HEK293 (cell line): ENCODE measurements around the gene MYADML2.
A peak's percentile ranks its signal among the peaks of the same experiment; 100 is the strongest.

Experiments used
- CTCF ChIA-PET: fragments of 350-600 bp; formaldehyde crosslinking; extraction: SDS; loops from one replicate; lab custom pipeline; 2021; ENCODE audit warnings: antibody characterized with exemption; lab: Yijun Ruan, JAX
- POLR2A ChIA-PET: fragments of 300-600 bp; formaldehyde crosslinking; extraction: SDS; loops from one replicate; lab custom pipeline; 2020; ENCODE audit warnings: antibody characterized with exemption, inconsistent platforms; lab: Yijun Ruan, JAX
- H3K27ac ChIP-seq: fragments of 200-500 bp; sonication (Bioruptor generic); 2 replicates; pipeline ENCODE4 v1.5.1; 2014; ENCODE audit warnings: low read depth, low read length, control low read depth, inconsistent platforms; ENCODE audit errors: extremely low read depth
- H3K36me3 ChIP-seq, 2 experiments: fragments of 200-500 bp in 1 of 2; sonication (Bioruptor generic) in 1 of 2; 1 replicate in 1 of 2; 2 replicates in 1 of 2; pipeline ENCODE4 v1.5.1; 2014 to 2017; ENCODE audit warnings: inconsistent platforms in 2 of 2, low read length in 2 of 2; ENCODE audit not compliant: control insufficient read depth in 2 of 2, insufficient read depth in 1 of 2
- H3K4me1 ChIP-seq: fragments of 200-500 bp; sonication (Bioruptor generic); 2 replicates; pipeline ENCODE4 v1.5.1; 2014; ENCODE audit warnings: mild to moderate bottlenecking, low read length, inconsistent platforms; ENCODE audit not compliant: control insufficient read depth, insufficient read depth
- H3K4me3 ChIP-seq: 2 replicates; pipeline ENCODE4 v1.5.1; 2011; ENCODE audit warnings: low read depth, mild to moderate bottlenecking, control low read depth, low read length, moderate library complexity
- H3K9me3 ChIP-seq: fragments of 200-500 bp; sonication (Bioruptor generic); 2 replicates; pipeline ENCODE4 v1.5.1; 2014; ENCODE audit warnings: low read depth, low read length, inconsistent platforms; ENCODE audit not compliant: control insufficient read depth, insufficient read depth
- ATF2 ChIP-seq: fragments of 450-650 bp; formaldehyde crosslinking; IDR thresholded peaks from 2 replicates; pipeline ENCODE4 v1.5.1; 2016; ENCODE audit warnings: missing biosample characterization, missing genetic modification characterization, low read depth
- HIC1 ChIP-seq: fragments of 450-650 bp; formaldehyde crosslinking; IDR thresholded peaks from 2 replicates; pipeline ENCODE4 v1.5.1; 2016; ENCODE audit warnings: missing biosample characterization, missing genetic modification characterization
- KLF16 ChIP-seq: fragments of 450-650 bp; formaldehyde crosslinking; IDR thresholded peaks from 2 replicates; pipeline ENCODE4 v1.5.1; 2017; ENCODE audit warnings: missing biosample characterization, missing genetic modification characterization
- ZFP69B ChIP-seq: fragments of 450-650 bp; formaldehyde crosslinking; IDR thresholded peaks from 2 replicates; pipeline ENCODE4 v1.5.1; 2016; ENCODE audit warnings: missing biosample characterization, missing genetic modification characterization
- ZIC2 ChIP-seq: fragments of 450-650 bp; formaldehyde crosslinking; IDR thresholded peaks from 2 replicates; pipeline ENCODE4 v1.5.1; 2016; ENCODE audit warnings: missing biosample characterization, missing genetic modification characterization
- ZNF18 ChIP-seq: fragments of 450-650 bp; formaldehyde crosslinking; IDR thresholded peaks from 2 replicates; pipeline ENCODE4 v1.5.1; 2016; ENCODE audit warnings: missing biosample characterization, missing genetic modification characterization
- ZNF223 ChIP-seq: fragments of 450-650 bp; formaldehyde crosslinking; IDR thresholded peaks from 2 replicates; pipeline ENCODE4 v1.5.1; 2016; ENCODE audit warnings: missing biosample characterization, missing genetic modification characterization
- ZNF350 ChIP-seq: fragments of 450-650 bp; formaldehyde crosslinking; IDR thresholded peaks from 2 replicates; pipeline ENCODE4 v1.5.0; 2017; ENCODE audit warnings: missing biosample characterization, mild to moderate bottlenecking, missing genetic modification characterization
- ZNF639 ChIP-seq: fragments of 450-650 bp; formaldehyde crosslinking; IDR thresholded peaks from 2 replicates; pipeline ENCODE4 v1.5.1; 2016; ENCODE audit warnings: missing biosample characterization, missing genetic modification characterization

Gene MYADML2

GRCh38 chr17:81980707-81981343 is 33.8 kb upstream of the MYADML2 start:
- TF ChIP-seq ATF2 (tag by site-specific recombination), result no peak
- TF ChIP-seq ZIC2 (tag by site-specific recombination), result peak; percentile 51
- no peak for TF ChIP-seq ZNF18 (tag by site-specific recombination)
- H3K27ac ChIP-seq, result 0 out of 2 replicates have a peak overlapping the region, but pooled peaks have one; percentile 53
- POLR2A ChIA-PET, result interaction anchor here (0.7 to 1.0 kb wide), 2 partner anchors 11 to 49 kb away, joined by 3 read pairs; no protein-coding TSS in a partner anchor

GRCh38 chr17:81980122-81980521 is 33.1 kb upstream of the MYADML2 start:
- POLR2A ChIA-PET, result interaction anchor here (0.6 to 1.0 kb wide), 6 partner anchors 12 to 1642 kb away, joined by 3 to 4 read pairs (median 3); partner anchors contain the start of gene RAC3
- peaks cover 9 to 35% of the 10 kb centered on the region in 2 experiments; a peak in 2 of 3 replicates for H3K36me3 ChIP-seq

More at GRCh38 chr17:81980707-81981343, 33.8 kb upstream of the MYADML2 start:
- peaks cover 9 to 42% of the 10 kb centered on the region in 2 experiments; a peak in 2 of 3 replicates for H3K36me3 ChIP-seq
- no peak overlapping the region for H3K4me3 ChIP-seq
- peaks cover 5% of the 10 kb centered on the region for H3K4me1 ChIP-seq
- no peaks in the 10 kb centered on the region for H3K9me3 ChIP-seq
- CTCF ChIA-PET, result interaction anchor here (0.6 to 3.3 kb wide), 4 partner anchors 21 to 64 kb away, joined by 3 to 16 read pairs (median 5); no protein-coding TSS in a partner anchor

GRCh38 chr17:81978524-81979298 is 31.7 kb upstream of the MYADML2 start:
- H3K4me1 ChIP-seq, result peaks cover 5% of the 10 kb centered on the region
- ChIA-PET CTCF (interaction anchor here (0.5 to 3.3 kb wide), 4 partner anchors 19 to 311 kb away, joined by 3 to 16 read pairs (median 6); no protein-coding TSS in a partner anchor), POLR2A (interaction anchor here (0.6 to 0.7 kb wide), 2 partner anchors 29 to 380 kb away, joined by 4 to 5 read pairs; partner anchors contain the start of gene TEX19)
- no peaks in the 10 kb centered on the region for H3K9me3 ChIP-seq
- peaks cover 0 to 21% of the 10 kb centered on the region in 2 experiments; a peak in 2 of 3 replicates for H3K36me3 ChIP-seq
- H3K27ac ChIP-seq, result no peak overlapping the region
- no peak overlapping the region for H3K4me3 ChIP-seq
- TF ChIP-seq KLF16 (tag by site-specific recombination) (no peak), ZNF223 (peak; percentile 73), ZNF639 (tag by site-specific recombination) (no peak), ZNF350 (no peak)

More at GRCh38 chr17:81980122-81980521, 33.1 kb upstream of the MYADML2 start:
- Histone ChIP-seq H3K27ac (peak overlapping the region; percentile 53; the same call in 1 of the 2 replicates), H3K4me3 (no peak overlapping the region), H3K4me1 (peaks cover 5% of the 10 kb centered on the region), H3K9me3 (no peaks in the 10 kb centered on the region)
- CTCF ChIA-PET, result interaction anchor here (0.6 to 3.3 kb wide), 6 partner anchors 12 to 42 kb away, joined by 3 to 16 read pairs (median 5); no protein-coding TSS in a partner anchor
- TF ChIP-seq ZFP69B (no peak), HIC1 (tag by site-specific recombination) (peak; percentile 56; the same call in 1 of the 2 replicates)
